OCI-LY1 (cell line): ENCODE data around the gene CXCL6.

Experiments used
- EZH2 ChIP-seq: fragments of 200-600 bp; sonication (generic), shearing (Covaris generic); IDR thresholded peaks from 2 replicates; pipeline ENCODE4 v1.8.0; 2017; ENCODE audit warnings: borderline replicate concordance, mixed run types, mild to moderate bottlenecking, antibody characterized with exemption, low read length, moderate library complexity, mixed read lengths
- TF ChIP-seq, protein P1 (sequence below): fragments of 200-600 bp; sonication (generic), shearing (Covaris generic); IDR thresholded peaks from 2 replicates; pipeline ENCODE4 v1.5.1; 2017; ENCODE audit warnings: mild to moderate bottlenecking, antibody characterized with exemption, low read length, moderate library complexity, mixed read lengths

DNA sequence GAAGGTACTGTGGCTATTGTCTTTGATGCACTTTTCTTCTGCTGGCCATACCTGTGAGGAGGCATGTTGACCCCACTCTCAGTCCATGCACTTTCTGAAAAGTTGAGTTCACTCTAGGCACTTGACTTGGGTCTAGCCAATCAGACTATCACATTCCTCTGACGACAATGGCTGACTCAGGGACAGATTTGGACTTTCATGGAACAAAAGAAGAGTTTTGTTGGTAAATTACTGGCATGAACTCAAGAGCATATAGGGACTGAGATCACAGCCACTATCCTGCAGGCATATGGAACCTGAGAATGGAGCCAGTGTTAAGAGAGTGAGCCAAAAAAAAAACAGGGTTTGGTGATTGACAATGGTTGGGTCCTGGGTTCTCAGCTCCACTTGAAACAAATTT lies 24.6 kb upstream of the CXCL6 start:
- TF ChIP-seq, protein P1, sequence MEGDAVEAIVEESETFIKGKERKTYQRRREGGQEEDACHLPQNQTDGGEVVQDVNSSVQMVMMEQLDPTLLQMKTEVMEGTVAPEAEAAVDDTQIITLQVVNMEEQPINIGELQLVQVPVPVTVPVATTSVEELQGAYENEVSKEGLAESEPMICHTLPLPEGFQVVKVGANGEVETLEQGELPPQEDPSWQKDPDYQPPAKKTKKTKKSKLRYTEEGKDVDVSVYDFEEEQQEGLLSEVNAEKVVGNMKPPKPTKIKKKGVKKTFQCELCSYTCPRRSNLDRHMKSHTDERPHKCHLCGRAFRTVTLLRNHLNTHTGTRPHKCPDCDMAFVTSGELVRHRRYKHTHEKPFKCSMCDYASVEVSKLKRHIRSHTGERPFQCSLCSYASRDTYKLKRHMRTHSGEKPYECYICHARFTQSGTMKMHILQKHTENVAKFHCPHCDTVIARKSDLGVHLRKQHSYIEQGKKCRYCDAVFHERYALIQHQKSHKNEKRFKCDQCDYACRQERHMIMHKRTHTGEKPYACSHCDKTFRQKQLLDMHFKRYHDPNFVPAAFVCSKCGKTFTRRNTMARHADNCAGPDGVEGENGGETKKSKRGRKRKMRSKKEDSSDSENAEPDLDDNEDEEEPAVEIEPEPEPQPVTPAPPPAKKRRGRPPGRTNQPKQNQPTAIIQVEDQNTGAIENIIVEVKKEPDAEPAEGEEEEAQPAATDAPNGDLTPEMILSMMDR: no peak
- TF ChIP-seq EZH2: no peak
